ENCODE data around the gene MYOZ3.

MYOZ3 gene

DNA sequence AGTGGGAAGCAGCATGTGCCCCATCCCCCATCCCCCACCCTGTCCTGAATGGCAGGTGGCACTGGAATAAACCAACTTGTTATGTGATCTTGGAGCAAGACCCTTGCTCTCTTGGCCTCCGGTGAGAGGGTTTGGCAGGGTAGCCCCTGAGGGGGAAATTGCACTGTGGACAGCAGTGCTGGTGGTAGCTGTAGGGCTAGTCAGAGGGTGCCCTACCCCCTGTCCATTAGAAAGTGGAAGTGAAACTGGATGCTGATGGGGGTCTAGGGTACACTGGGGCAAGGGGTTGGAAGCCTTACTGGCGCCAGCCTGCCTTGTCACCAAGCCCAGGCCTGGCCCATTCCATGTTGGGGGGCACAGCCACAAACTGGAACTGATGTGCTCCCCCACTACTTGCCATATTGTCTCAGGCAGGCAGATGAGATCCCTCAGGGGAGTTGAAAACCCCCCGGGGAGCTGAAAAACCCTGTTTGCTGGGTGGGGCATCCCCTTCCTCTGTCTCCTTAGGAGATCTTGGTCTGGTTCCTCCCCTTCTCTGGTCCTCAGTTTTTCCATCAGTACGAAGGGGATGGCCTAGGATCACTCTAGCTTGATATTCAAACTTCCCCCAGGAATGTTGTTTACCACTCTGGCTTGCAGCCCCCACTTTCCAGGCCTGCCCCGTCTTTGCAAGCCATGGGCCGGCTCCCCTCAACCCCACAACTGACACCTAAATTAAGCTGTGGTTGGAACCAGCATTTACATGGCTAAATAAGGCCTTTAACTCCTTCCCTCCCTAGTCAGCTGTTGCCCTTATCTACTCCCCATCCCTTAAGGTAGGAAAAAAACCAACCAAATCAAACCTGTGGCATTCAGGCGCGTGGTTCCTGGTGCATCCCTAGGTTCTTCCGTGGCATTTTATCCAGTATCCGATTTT is 35.0 kb upstream of the MYOZ3 start:
- H3K27ac ChIP-seq, result peak overlapping the region in 16 of 21 experiments; percentile 29 to 93 (median 84)
- H3K4me3 ChIP-seq, result peak overlapping the region; percentile 47 to 67 (median 56)

DNA sequence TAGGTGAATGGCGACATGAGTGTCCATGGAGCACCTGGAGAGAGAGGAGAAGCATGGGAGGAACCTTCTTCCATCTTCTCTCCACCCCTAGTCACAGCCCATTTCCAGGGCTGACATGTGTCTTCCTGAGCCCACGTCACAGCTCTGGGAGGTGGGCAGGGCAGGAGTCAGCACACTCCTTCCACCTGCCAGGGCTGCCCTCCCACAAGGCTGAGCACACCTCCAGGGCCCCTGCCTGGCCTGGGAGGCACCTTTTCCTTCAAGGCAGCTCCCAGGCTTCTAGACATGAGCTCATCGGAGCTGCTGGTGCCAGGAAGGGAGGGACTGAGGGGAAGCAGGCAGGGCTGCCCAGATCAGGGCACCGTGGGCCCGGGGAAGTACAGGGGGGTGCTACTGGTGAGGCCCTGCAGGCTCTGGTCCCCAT is 34.2 kb upstream of the MYOZ3 start:
- H3K4me3 ChIP-seq, result peak overlapping the region in 2 of 7 experiments; percentile 48 to 58
- H3K27ac ChIP-seq, result peak overlapping the region in 15 of 21 experiments; percentile 1 to 93 (median 84)

DNA sequence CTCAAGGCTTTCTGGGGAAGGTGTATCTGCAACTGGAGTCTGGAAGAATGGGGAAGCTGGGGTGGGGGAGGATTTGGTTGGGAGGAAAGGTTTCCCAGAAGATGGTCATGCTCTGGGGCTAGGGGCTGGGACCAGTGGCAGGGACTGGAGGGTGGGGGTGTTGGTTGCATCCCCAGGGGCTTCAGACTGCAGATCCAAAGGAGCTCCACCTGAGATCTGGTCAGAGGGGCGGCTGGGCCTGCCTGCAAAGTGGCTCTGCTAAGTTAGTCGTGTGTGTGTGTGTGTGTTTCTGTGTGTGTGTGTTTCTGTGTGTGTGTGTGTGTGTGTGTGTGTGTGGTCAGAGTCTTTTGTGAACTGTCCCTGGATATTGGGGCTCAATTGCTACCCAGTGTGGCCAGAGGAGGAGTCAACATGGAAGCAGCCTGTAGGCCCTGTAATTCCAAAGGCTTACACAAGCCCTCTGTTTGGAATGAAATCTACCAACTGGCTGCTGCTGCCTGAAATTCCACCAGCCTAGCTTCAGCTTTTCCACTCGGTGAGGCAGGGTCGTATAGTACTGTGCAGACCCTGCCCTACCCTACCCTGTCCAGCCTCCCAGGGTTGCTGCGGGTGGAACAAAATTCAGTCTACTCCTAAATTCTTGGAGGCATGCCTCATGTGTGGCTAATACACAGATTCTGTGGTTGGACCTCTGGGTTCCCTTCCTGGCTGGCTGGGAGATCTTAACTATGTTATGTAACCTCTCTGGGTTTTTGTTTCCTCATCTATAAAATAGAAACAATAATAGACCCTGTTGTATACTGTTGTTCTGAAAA is 33.1 kb upstream of the MYOZ3 start:
- H3K4me3 ChIP-seq, result no peak overlapping the region

DNA sequence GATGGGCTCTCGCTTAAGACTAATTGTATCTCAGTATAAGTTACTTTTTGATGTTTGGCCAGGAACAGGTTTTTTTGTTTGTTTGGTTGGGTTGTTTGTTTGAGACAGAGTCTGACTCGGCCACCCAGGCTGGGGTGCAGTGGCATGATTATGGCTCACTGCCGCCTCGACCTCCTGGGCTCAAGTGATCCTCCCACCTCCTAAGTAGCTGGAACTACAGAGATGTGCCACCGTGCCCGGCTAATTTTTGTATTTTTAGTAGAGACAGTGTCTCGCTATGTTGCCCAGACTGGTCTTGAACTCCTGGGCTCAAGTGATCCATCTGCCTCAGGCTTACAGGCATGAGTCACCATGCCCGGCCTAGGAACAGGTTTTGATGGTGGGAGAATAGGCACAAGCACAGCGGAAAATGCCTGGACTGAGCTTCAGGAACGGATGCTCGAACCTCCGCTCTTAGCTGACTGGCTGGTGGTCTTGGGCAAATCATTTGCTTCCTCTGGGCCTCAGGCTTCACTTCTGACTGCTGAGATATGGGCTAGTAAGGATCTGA is 32.0 kb upstream of the MYOZ3 start:
- peak overlapping the region in 4 of 21 experiments; percentile 1 to 93 (median 50) for H3K27ac ChIP-seq

More for the DNA sequence above, 33.1 kb upstream of the MYOZ3 start:
- peak overlapping the region in 13 of 21 experiments; percentile 5 to 93 (median 83) for H3K27ac ChIP-seq

DNA sequence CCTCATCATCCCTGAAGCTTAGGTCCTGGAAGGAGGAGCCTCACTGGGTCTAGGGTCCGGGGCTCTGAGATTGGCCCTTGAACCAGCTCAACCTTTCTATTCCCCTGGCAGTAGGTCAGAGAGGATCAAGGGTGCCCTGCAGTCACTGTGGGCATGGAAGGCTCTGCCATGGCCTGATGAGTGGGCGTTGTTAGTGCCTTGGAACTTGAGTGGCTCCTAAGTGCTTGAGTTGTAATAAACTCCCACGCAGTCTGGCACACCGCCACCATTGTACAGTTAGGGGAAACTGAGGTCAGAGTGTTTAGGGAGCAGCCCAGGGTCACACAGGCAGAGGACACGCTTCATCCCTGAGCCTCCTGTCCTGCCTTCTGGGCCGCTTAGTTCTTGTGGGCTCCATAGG is 31.0 kb upstream of the MYOZ3 start:
- Histone ChIP-seq H3K27ac (peak overlapping the region in 2 of 21 experiments; percentile 1 to 51), H3K4me3 (no peak overlapping the region)

More for the DNA sequence above, 32.0 kb upstream of the MYOZ3 start:
- H3K4me3 ChIP-seq, result no peak overlapping the region

DNA sequence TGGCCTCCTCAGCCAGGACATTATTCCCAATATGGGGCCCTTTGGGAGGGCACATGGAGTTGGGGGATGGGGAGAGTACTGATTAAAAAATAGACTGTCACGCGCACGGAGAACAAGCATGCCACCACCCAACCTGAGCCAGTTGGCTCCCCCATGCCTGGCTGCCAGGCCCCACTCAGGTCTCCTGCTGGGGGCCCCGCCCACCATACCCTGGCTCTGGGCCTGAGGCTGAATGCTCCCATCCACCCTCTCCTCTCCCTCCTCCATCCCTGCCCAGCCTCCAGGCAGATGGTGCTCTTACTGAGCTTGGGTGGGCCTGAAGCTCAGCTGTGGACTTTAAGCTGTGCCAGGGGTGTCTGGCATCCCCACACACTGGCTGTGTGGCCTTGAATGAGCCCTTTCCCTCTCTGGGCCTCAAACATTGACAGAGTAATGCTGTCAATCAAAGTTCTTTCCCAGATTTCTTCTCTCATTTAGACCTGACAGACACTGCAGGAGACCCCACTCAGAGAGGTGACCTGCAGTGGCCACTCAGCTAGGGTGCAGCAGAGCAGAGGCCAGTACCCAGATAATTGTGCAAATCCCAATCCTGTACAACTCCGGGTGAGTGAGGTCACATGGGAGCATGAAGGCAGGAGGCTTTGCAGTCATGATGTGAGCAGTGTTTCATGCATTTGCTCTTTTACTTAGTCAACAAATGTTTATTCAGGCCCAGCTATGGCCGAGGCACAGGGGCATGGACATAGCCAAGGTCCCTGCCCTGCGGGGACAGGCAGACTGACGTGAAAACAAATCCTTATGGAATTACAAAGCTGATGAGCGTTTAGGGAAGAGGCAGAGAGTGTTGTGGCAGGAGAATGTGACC is 30.4 kb upstream of the MYOZ3 start:
- H3K27ac ChIP-seq, result peak overlapping the region in 1 of 21 experiments; percentile 51
- no peak overlapping the region for H3K4me3 ChIP-seq

DNA sequence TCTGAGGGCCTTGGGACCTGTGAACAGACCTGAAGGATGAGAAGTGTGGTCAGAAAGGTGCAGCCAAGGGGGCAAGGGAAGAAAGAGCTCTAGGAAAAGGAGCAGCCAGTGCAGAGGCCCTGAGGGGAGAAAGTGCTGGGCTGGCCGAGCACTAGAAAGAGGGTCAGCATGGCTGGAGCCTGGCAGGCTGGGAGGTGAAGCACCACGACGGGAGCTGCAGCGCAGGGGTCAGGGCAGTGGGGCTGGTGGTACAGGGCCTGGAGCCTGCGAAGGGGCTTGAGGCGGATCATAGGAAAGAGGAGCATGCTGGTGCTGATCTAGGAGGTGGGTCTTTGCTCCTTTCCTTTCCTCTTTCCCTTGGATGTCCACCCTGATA is 29.7 kb upstream of the MYOZ3 start:
- no peak overlapping the region for H3K27ac ChIP-seq
- H3K4me3 ChIP-seq, result no peak overlapping the region

DNA sequence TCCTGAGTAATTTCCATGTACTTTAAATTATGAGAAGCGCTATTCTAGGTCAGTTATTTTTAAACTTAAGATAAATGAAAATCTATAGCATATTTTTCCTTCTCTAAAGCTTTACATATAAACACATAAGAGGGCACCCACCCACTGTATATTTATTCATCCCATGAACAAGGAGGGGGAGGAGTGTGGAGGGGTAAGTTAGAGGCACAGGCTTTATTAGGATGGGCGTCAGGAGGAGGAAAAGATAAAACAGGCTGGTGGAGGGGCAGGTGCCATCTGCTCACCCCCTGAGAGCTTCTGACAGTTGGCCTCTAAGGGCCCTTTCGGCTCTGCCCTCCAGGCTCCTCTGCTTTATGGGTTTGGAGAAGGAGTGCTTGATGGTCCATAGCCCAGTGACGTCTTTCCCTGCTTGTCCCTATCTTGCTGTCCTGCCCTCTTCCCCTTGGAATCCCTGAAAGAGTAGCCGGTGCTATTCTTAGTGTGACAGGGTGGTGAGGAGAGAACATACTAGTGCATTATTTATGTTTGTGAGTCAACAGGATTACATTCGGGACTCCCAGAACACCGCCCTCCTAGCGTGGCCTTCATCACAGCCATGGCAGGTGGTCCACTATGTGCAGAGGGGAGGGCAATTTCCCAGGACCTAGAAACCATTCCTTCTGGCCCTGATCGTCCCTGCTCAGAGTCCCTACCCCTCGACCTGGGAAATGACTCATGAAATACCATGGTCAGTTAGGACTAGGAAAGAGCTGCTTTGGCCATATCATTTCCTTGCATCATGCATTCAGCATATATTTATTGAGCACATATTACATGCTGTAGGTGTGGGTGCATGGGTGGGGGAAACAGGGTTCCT is 28.5 kb upstream of the MYOZ3 start:
- Histone ChIP-seq H3K27ac (no peak overlapping the region), H3K4me3 (no peak overlapping the region)

DNA sequence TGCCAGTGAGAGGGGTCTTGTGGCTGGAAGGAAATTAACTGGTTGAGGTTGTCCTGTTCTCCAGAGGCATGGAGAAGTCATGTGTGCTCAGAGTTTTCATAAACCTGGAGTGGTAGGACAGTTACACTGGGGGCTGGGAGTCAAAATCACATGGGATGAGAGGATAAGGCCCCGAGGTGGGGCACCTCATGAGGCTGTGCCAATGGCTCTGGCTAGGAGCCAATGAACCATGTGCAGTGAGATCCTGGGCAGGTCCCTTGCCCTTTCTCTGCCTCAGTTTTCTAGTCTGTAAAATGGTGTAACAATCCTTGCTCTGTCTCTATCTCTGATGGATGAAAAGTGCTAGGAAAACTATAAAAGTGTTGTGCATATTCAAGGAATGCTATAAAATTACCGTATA is 27.6 kb upstream of the MYOZ3 start:
- no peak overlapping the region for H3K27ac ChIP-seq
- no peak overlapping the region for H3K4me3 ChIP-seq

DNA sequence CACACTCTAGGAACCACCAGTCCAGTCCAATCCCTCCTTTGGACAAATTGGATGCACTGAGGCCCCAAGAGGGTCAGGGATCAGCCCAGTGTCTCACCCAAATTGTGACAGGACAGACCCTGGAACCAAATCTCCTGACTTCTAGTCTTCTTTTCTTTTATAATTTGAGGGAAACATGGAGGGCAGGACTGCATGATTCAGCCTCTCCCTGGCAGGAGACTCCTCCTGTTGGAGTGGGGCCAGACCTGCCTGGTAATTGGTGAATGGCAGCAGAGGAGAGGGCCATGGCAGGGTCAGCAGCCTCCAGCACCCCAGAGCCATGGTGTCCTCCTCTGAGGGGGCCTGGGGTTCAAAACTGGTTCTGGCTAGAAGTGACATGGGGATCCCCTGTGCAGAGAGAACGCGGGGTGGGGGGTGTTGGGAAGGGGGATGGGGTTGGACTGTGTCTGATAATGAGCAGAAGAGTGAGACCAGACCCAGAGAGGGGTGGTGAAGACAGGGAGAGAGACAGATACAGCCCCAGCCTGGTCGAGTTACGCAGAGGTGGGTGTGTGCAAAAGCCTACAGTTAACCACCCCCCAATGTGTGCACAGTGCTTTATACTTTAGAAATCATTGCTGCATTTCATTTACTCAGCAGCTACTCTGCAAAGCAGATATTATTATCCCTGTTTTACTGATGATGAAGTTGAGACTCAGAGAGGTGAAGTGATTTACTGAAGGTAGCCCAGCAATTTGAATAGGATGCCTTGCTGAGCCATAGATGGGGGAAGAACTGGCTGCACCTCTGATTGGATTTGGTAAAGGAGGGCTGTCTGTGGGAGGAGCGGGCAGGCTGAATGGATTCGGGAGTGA is 24.4 kb upstream of the MYOZ3 start:
- no peak overlapping the region for H3K4me3 ChIP-seq
- H3K27ac ChIP-seq, result peak overlapping the region in 5 of 21 experiments; percentile 17 to 78 (median 42)

DNA sequence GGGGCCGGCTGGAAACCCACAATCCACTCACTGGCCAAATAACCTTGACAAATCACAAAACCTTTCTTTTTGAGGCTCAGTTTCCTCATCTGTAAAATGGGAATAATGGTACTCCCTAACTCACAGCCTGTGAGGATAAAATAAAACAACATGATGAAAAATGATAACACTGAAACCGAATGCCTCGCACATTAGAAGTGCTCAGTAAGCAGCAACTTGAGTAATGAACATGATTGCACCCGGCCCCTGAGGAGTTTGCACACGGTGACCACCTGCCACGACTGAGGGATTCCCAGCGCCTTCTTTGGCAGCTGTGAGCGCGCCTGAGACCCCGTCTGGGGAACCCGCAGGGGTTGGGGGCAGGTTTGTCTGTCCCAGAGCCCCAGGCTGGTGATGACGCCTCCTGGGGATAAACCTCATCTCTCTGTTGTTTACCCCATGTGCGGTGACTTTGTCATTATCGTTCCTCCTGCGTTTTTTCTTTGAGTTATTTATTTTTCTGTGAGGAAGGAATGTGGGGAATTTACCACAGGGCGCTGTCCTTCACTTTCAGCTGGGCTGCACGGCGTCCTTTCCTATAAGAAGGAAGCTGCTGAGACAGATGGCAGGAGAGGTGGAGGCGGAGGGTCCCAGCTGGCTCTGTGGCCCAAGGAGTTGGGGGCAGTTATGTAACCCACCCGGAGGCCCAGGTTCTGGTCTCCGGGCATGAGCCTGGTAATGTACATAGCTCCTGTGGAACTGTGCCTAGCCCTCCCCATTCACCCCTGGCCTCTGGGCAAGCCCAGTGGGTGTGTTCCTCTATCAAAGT is 23.6 kb upstream of the MYOZ3 start:
- Histone ChIP-seq H3K27ac (peak overlapping the region in 5 of 21 experiments; percentile 15 to 78 (median 50)), H3K4me3 (no peak overlapping the region)

DNA sequence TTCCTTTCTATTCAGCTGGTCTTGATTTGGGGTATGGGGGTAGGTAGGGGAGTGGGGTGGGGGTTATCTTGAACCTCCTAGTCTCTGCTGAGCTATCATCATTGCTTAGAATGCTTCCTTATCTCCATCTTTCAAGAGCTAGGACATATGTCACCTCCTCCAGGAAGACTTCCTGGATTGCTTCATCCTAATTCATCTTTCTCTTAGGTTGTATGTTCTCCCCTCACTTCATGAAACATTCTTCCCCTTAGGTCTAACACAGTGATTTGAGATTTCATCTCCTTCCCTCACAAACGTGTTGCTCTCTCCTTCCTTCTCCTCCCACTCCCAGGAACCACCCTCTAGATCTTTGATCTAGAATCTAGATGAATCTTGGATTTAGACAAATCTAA is 23.0 kb upstream of the MYOZ3 start:
- H3K27ac ChIP-seq, result peak overlapping the region in 8 of 21 experiments; percentile 15 to 87 (median 78)
- no peak overlapping the region for H3K4me3 ChIP-seq

DNA sequence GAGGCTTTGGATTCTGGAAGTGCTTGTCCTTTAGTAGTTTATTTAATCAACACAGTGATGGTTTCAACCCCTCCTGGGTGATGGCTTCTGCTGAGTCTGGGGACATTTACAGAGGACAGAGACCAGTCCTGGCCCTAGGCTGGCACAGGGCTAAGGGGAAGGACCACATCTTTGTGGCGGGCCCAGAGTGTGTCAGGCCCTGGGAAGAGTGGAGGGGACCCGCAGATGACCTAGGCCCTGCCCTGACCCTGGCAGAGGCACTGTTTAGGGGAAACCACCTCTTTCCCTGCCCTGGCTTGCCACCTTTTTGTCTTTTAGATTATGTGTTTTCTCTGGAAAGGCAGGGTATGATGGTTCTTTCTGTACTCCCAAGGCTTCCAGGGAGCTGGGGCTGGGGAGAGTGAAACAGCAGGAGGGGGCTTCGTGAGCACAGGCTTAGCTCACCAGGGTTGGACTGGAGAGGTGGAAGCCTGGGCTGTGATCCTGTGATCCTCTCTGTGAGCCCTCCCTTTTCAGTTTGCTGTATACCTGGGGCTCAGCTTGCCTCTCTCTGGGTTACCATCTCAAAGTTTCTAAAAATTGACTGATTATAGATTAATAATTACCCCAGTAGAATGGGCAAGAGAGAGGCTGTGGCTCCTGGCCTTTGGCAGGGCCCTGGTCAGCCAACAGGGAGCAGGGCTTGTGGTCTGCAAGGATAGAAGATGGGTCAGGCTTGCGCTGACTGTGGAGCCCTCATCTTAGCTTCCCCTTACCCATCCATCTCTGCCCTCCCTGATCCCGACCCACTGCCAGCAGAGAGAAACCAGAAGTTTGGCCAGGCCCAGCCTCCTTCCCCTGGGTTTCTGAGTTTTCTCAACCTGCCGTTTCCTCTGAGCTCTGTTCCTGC is 22.3 kb upstream of the MYOZ3 start:
- H3K4me3 ChIP-seq, result no peak overlapping the region
- H3K27ac ChIP-seq, result peak overlapping the region in 13 of 21 experiments; percentile 15 to 87 (median 76)

DNA sequence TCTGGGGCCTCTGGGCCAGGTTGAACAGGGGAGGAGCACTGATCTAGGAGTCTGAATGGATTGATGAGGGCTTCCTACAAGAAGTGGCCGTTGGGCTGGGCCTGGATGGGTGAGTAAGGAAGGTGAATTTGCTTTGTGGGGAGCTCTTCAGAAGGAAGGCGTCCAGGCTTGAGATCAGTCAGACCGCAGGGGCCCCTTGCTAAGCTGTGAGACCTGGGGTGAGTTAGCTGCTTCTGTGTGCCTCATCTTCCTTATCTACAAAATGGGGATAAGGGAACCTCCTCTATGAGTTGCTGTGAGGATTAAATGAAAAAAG is 21.7 kb upstream of the MYOZ3 start:
- H3K27ac ChIP-seq, result peak overlapping the region in 15 of 21 experiments; percentile 1 to 87 (median 76)
- H3K4me3 ChIP-seq, result no peak overlapping the region

DNA sequence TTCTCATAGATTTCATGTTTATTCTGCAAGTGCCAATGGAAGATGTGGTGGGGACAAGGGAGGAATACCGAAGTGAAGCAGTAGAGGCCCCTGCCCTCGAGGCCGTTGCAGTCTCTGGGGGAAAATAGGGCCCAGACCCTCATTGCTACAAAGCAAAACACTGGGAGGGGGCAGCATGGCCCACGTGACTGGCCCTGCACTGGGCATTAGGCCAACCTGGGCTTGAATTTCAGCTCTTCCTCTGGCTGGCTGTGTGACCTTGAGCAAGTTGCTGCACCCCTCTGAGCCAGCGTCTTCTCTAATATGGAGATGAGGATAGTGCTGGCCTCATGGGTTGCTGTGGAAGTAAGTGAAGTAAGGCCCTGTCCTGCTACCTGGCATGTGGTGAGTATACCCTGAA is 21.3 kb upstream of the MYOZ3 start:
- peak overlapping the region in 17 of 21 experiments; percentile 1 to 88 (median 76) for H3K27ac ChIP-seq
- H3K4me3 ChIP-seq, result no peak overlapping the region

Measured in skin epidermis (tissue), 12 donors.